Ovary (tissue), 9 donors: ENCODE measurements around the gene CASP4. TPM values are rescaled to one million over a fixed set of nuclear protein-coding genes. Genes with fewer than 3 reads are reported as not detected.
A peak's percentile ranks its signal among the peaks of the same experiment; 100 is the strongest.

Experiments used
- DNase-seq, 5 donors: peaks; one replicate each; pipeline ENCODE4 v3.0.0-alpha.2; 2019 to 2020
- H3K27ac ChIP-seq, 2 donors: fragments of 200-600 bp; one replicate each; pipeline versions ENCODE4 v1.5.1 to v1.8.0; 2019 to 2022
- H3K27me3 ChIP-seq: fragments of 200-600 bp; one replicate; pipeline ENCODE4 v1.8.0; 2022
- H3K36me3 ChIP-seq: fragments of 200-600 bp; sonication (generic); one replicate; pipeline ENCODE4 v1.5.1; 2019
- H3K4me1 ChIP-seq: one replicate; pipeline ENCODE4 v1.8.1; 2013; ENCODE audit warnings: mild to moderate bottlenecking, moderate library complexity; ENCODE audit not compliant: insufficient read depth
- H3K4me3 ChIP-seq: fragments of 200-600 bp; sonication (generic); one replicate; pipeline ENCODE4 v1.5.1; 2017
- H3K9me3 ChIP-seq, 2 donors: fragments of 200-600 bp in 1 of 2; sonication (generic) in 1 of 2; one replicate each; pipeline versions ENCODE4 v1.5.1 to v1.8.1; 2013 to 2019; ENCODE audit warnings: mild to moderate bottlenecking in 1 of 2, moderate library complexity in 1 of 2
- EP300 ChIP-seq: sonication (generic); formaldehyde crosslinking; IDR thresholded peaks from one replicate; pipeline ENCODE4 v1.6.1; 2017; ENCODE audit warnings: antibody characterized with exemption
- POLR2A ChIP-seq: fragments of 450-650 bp; IDR thresholded peaks from one replicate; pipeline ENCODE4 v1.6.1; 2017; ENCODE audit warnings: antibody characterized with exemption, mild to moderate bottlenecking, moderate library complexity
- WGBS, 3 donors: extraction: QIAGEN DNeasy Blood & Tissue Kit in 1 of 3; methylation state at CpG; one replicate each; pipeline versions ENCODE4 v1.1.5 to v1.1.7; 2013 to 2017; 5-methylcytosine and 5-hydroxymethylcytosine counted together
- intact Hi-C, 4 donors: fragments of 100-400 bp; cut with DNase I; formaldehyde crosslinking; loops; one replicate each; pipeline versions ENCODE4 v1.11.0 to v1.15.1; 2022 to 2023
- polyA plus RNA-seq, 2 donors: library from polyadenylated mRNA; stranded (reverse); fragments of 200-250 nt in 1 of 2; fragments of 350-450 nt in 1 of 2; fragmentation: Illumina TruSeq in 1 of 2; extraction: RNeasy Lipid Tissue Mini Kit (QIAGEN cat#74804) in 1 of 2; gene quantifications; one replicate each; pipeline ENCODE4 v1.2.3, GENCODE V29; 2013 to 2014
- total RNA-seq, 7 donors: library from RNA; depleted of rRNA in 2 of 7; stranded (reverse); fragments of >200 nt in 2 of 7; fragmentation: NEBNext Ultra II Directional in 3 of 7; extraction: Animal tissue kit (Norgen Biotek cat#: 25700) in 3 of 7; gene quantifications; one replicate each; pipeline versions ENCODE4 v1.1.0 to v1.2.4, GENCODE V29; 2016 to 2023
- TF ChIP-seq, protein P1 (sequence below), 3 donors: fragments of 450-650 bp in 2 of 3; fragments of 200-600 bp in 1 of 3; IDR thresholded peaks; one replicate each; pipeline versions ENCODE4 v1.5.1 to v1.8.0; 2016 to 2022; ENCODE audit warnings: antibody characterized with exemption in 3 of 3, mild to moderate bottlenecking in 1 of 3
- donor health status: DM: no; HTN: no; CAD: no; lungs with moderate emphysema.
- donor health status: DM: no; HTN: no; CAD: no.
- donor health status: Bipolar disorder and iron deficiency.
- donor health status: DM: yes; HTN: yes; CAD: no.
- donor health status: DM: no; HTN: no; CAD: no.
- donor health status: DM: yes; HTN: yes; CAD: no.

Gene CASP4
- total and polyA plus RNA-seq, 9 donors = 37.8 to 105 (median 50.3) TPM

DNA sequence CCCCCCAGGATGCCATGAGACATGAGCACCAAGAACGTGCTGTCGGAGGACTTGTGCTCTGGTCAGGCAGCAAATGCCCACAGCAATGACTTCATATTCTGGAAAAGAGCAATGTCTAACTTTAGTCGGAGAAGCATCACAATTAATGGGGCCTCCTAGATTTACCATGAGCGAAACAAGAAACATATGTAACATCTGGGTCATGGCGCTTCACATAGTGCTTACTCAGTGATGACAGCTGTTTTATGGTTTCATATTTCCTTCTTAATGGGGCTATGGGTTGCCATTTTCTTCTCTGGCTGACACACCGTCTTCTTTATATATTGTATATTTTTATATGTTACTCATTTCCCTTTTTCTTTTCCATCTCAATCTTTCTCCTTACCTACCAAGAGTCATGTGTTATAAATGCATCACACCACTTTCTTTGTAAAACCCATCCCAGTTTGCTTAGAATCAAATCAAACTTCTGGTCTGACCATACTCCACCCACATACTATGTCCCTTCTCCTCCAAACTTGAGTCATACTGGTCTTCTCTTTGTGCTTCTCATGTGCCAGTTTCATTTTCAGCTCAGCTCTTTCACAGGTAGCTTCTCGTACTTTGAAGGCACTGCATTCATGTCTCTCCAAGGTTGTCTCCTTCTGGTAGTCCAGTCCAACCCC is 60.7 kb downstream of the CASP4 start:
- Histone ChIP-seq H3K4me3 (no peak overlapping the region), H3K27me3 (no peaks in the 10 kb centered on the region), H3K9me3 (no peaks in the 10 kb centered on the region), H3K36me3 (no peaks in the 10 kb centered on the region), H3K4me1 (no peaks in the 10 kb centered on the region), H3K27ac (no peak overlapping the region)
- TF ChIP-seq POLR2A = no peak
- TF ChIP-seq EP300 = no peak
- TF ChIP-seq, protein P1, sequence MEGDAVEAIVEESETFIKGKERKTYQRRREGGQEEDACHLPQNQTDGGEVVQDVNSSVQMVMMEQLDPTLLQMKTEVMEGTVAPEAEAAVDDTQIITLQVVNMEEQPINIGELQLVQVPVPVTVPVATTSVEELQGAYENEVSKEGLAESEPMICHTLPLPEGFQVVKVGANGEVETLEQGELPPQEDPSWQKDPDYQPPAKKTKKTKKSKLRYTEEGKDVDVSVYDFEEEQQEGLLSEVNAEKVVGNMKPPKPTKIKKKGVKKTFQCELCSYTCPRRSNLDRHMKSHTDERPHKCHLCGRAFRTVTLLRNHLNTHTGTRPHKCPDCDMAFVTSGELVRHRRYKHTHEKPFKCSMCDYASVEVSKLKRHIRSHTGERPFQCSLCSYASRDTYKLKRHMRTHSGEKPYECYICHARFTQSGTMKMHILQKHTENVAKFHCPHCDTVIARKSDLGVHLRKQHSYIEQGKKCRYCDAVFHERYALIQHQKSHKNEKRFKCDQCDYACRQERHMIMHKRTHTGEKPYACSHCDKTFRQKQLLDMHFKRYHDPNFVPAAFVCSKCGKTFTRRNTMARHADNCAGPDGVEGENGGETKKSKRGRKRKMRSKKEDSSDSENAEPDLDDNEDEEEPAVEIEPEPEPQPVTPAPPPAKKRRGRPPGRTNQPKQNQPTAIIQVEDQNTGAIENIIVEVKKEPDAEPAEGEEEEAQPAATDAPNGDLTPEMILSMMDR (IDR thresholded peaks at IDR 0.05) = no peak
- WGBS, 3 donors = 81 to 85% (median 82%) methylated on average over 7 of the region's 7 CpGs
- intact Hi-C loops = no loop called here
- no peak for DNase-seq

DNA sequence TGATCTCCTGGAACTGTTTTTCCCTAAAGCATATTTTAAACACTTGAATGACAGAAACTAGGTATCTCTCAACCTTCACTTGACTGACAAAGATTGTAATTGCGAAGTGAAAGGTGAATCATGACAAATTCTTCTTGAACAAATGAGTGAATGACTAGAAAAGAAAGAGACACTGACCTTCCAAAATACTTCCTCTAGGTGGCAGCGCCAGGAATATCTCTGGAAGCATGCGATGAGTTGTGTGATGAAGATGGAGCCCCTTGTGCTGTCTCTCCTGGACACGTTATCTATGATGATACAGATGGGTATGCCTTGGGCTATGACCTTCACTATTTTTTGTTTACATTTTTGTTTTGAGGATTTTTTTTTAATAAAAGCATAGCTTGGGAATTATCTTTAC is 63.1 kb downstream of the CASP4 start:
- no peaks in the 10 kb centered on the region for H3K36me3 ChIP-seq
- intact Hi-C loops = no loop called here
- H3K4me1 ChIP-seq = no peaks in the 10 kb centered on the region
- H3K4me3 ChIP-seq = no peak overlapping the region
- no peaks in the 10 kb centered on the region for H3K27me3 ChIP-seq
- no peak for TF ChIP-seq POLR2A
- TF ChIP-seq, protein P1 (IDR thresholded peaks at IDR 0.05) = no peak
- no peak for TF ChIP-seq EP300
- no peak for DNase-seq
- H3K9me3 ChIP-seq = no peaks in the 10 kb centered on the region
- H3K27ac ChIP-seq = no peak overlapping the region
- 94 to 97% (median 95%) methylated on average over 4 of the region's 4 CpGs for WGBS, 3 donors

DNA sequence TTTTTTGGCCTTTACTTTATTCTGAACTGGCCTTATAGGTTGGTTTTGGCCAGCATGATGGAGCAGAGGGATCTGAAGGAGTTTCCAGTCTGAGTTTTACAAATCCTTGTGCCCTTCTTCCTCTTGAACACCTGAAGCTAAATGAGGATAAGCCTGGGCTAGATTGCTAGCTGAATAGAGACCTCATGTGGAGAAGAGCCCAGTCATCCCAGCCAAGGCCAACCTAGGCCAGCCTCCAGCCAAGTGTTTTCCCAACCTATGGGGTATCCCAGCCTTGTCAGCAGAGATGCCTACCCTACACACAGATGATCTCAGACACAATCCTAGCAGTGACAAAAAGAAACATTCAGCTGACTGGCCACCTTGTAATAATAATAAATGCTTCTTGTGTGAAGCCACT is 69.1 kb downstream of the CASP4 start:
- TF ChIP-seq POLR2A = no peak
- Histone ChIP-seq H3K27ac (peak overlapping the region in 1 of 2 donors; percentile 91), H3K4me1 (peaks cover 7% of the 10 kb centered on the region), H3K9me3 (no peaks in the 10 kb centered on the region), H3K27me3 (no peaks in the 10 kb centered on the region), H3K36me3 (no peaks in the 10 kb centered on the region), H3K4me3 (no peak overlapping the region)
- intact Hi-C loops = no loop called here
- no peak for DNase-seq

DNA sequence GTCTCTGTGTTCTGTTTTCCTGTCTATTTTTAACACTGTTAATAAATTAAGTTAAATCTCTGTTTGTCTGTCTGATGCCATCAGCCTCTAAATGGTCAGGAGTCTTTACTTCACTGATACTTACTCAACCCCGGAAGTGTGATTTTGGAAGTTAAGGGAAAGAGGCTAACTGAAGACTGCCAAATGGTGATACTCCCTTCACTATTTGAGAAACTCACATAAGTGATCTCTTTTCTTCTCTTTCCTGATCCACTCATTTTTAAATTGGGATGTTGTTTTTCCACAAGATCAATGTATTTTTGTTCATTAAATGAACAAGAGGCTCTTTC is 69.7 kb downstream of the CASP4 start:
- H3K27me3 ChIP-seq = no peaks in the 10 kb centered on the region
- peak overlapping the region; percentile 50 to 91 for H3K27ac ChIP-seq
- no peak for DNase-seq
- H3K36me3 ChIP-seq = no peaks in the 10 kb centered on the region
- intact Hi-C loops = no loop called here
- no peaks in the 10 kb centered on the region for H3K9me3 ChIP-seq
- peaks cover 9% of the 10 kb centered on the region for H3K4me1 ChIP-seq
- TF ChIP-seq EP300 (no peak), POLR2A (no peak)
- TF ChIP-seq, protein P1 (IDR thresholded peaks at IDR 0.05) = no peak
- H3K4me3 ChIP-seq = peak overlapping the region; percentile 30
- WGBS, 3 donors = 2 to 4% (median 2%) methylated on average over 1 of the region's 1 CpG

DNA sequence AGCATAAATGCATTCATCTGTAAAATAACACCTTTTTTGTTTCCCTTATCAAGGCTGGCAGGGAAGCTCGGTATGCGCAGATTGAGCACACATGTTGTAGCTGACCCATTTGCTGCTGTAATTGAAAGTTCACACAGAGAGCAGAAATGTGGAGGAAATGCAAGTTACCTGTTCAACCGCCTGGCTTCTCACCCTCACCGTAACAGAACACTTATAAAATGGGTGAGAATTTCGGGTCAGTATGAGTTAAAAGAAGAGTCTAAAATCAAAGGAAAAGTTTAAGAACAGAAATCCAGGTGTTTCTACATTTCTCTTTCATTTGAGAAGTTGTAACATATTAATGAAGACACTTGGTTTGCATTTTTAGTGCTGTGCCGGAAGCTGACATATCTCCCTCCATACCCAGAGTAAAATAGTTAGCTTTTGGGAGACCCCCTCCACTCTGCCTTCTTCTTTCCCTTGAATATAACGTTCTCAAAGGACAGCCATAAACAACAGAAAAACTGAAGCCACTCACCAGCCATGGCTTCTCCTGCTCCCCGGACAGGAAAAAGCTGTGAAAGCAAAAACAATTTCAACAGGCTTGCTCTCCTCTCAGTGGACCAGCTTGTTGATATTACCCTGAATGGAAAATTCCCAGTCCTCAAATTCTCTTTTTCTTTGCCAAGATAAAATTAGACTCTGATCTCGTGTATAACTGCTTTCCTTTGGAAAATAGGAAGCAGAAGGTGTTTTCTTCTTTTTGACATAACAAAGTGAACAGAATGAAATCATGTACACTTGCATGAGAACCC is 70.3 kb downstream of the CASP4 start, which contains the start of gene CASP12:
Gene CASP12 (minus strand): TSS at position 570 of the 794 bp plus-strand sequence.
- peaks cover 9% of the 10 kb centered on the region for H3K4me1 ChIP-seq
- no peaks in the 10 kb centered on the region for H3K27me3 ChIP-seq
- TF ChIP-seq POLR2A = no peak
- peak; percentile 7 for TF ChIP-seq EP300
- no peaks in the 10 kb centered on the region for H3K36me3 ChIP-seq
- DNase-seq = peak in 3 of 5 donors; percentile 21 to 27 (median 22)
- WGBS, 3 donors = 16 to 22% (median 19%) methylated on average over 9 of the region's 9 CpGs
- no peaks in the 10 kb centered on the region for H3K9me3 ChIP-seq
- H3K4me3 ChIP-seq = peak within 1 kb of the TSS; percentile 30
- intact Hi-C loops = no loop called here
- H3K27ac ChIP-seq = peak within 1 kb of the TSS; percentile 50 to 91
